HG03175 (cell line): ENCODE results near the gene HERPUD1.

Source experiments
- ATAC-seq: cut with Tn5 transposase; IDR thresholded peaks from one replicate; pipeline ENCODE4 v1.9.1; 2021; ENCODE audit warnings: mild to moderate bottlenecking, moderate library complexity; ENCODE audit not compliant: unreplicated experiment

Gene HERPUD1

GRCh38 chr16:56994311-56994710 lies 62.4 kb downstream of the HERPUD1 start:
- ATAC-seq: no peak
